ENCODE measurements around the gene MINDY3.

- TF ChIP-seq CTCF (IDR thresholded peaks at IDR 0.05): no peak
- TF ChIP-seq POLR2A (IDR thresholded peaks at IDR 0.05): no peak
Measured at GRCh38 chr10:15809450-15809849, 50.9 kb downstream of the MINDY3 start.
